Right lobe of liver (tissue), 4 donors: ENCODE results near the gene MIER2.

Experiments used
- POLR2A ChIP-seq: fragments of 450-650 bp; IDR thresholded peaks from one replicate; pipeline ENCODE4 v1.6.1; 2017; ENCODE audit warnings: antibody characterized with exemption, mild to moderate bottlenecking
- TF ChIP-seq, protein P1 (sequence below), 4 donors: fragments of 200-600 bp in 3 of 4; fragments of 450-650 bp in 1 of 4; IDR thresholded peaks; one replicate each; pipeline versions ENCODE4 v1.5.1 to v1.8.0; 2016 to 2022; ENCODE audit warnings: antibody characterized with exemption in 4 of 4, mild to moderate bottlenecking in 2 of 4
- donor health status: DM: no; HTN: no; CAD: no.
- donor health status: DM: no; HTN: no; CAD: no.
- donor health status: DM: no; HTN: yes; CAD: no.

DNA sequence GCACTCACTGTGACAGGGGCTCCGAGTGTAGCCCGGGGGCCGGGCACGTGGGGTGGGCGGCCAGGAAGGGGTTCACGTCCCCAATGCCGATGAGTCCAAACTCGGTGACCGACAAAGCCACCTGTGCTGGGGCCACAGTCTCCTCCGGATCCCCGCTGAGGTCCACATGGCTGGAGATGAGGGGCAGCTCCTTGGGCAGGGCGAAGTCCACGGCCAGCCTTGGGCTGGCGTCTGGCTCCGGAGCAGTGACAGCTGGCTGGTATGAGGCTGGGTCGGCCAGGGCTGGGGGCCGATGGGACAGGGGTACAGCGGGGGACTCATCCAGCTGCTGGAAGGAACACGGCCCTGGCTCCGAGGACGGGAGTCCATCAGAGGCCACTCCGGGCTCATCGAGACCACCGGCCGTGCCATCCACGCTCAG, 37.5 kb downstream of the MIER2 start:
- TF ChIP-seq, protein P1, sequence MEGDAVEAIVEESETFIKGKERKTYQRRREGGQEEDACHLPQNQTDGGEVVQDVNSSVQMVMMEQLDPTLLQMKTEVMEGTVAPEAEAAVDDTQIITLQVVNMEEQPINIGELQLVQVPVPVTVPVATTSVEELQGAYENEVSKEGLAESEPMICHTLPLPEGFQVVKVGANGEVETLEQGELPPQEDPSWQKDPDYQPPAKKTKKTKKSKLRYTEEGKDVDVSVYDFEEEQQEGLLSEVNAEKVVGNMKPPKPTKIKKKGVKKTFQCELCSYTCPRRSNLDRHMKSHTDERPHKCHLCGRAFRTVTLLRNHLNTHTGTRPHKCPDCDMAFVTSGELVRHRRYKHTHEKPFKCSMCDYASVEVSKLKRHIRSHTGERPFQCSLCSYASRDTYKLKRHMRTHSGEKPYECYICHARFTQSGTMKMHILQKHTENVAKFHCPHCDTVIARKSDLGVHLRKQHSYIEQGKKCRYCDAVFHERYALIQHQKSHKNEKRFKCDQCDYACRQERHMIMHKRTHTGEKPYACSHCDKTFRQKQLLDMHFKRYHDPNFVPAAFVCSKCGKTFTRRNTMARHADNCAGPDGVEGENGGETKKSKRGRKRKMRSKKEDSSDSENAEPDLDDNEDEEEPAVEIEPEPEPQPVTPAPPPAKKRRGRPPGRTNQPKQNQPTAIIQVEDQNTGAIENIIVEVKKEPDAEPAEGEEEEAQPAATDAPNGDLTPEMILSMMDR (IDR thresholded peaks at IDR 0.05) = no peak
- TF ChIP-seq POLR2A = no peak
